ENCODE results near the gene SAMD3. TPM values are rescaled to one million over a fixed set of nuclear protein-coding genes. Genes with fewer than 3 reads are reported as not detected.

Gene SAMD3
- total RNA-seq, 2 donors from 2014 or later = 2.0 TPM

DNA sequence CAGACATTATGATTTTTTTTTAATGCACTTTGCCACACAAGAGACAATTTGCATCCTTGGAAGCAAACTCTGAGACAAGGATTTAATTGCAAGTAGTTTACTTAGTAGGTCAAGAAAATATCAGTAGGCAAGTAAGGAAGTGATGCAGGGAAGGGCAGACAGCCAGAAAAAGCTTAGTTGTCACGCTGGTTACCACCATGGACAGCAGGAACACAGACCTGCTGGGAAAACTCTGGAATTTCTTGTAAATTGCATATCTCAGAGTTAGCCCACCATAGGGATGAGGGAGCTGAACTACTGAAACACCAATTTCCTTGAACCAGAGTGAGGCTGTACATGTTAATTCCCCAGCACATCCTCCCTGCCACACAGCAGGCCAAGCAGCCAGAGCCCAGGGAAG, 111.7 kb downstream of the SAMD3 start:
- no peak for DNase-seq
- intact Hi-C loops (cut with DNase I, micrococcal nuclease) = no loop called here
- ATAC-seq = no peak

GRCh38 chr6:130107710-130108109, 115.0 kb downstream of the SAMD3 start:
- ATAC-seq (no peak), DNase-seq (no peak)
- intact Hi-C loops (cut with DNase I, micrococcal nuclease) = no loop called here

GRCh38 chr6:130105996-130106704, 116.6 kb downstream of the SAMD3 start:
- no peak for ATAC-seq
- DNase-seq = no peak
- intact Hi-C loops (cut with DNase I, micrococcal nuclease) = no loop called here

DNA sequence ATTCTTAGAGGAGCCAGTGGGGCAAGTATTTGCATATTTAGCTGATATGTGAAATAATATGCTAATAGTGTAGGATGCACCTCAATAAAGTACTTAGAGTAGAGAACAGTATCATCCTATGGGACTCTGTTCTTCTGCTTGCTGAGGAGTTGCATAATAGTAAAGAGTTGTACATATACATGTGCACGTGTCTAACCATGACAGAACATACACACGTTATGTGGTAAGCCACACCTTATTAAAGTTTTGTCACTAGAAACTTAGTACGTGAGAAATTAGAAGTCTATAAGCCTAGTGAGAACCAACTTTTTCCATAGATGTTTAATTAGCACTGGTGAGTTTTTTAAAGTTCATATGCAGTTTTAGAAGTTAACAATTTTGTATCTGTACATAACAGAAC, 123.6 kb downstream of the SAMD3 start:
- ATAC-seq (no peak), DNase-seq (no peak)
- intact Hi-C loops (cut with DNase I, micrococcal nuclease) = no loop called here

- no peak for DNase-seq
- intact Hi-C loops (cut with DNase I, micrococcal nuclease) = no loop called here
- no peak for ATAC-seq
These were observed 124.4 kb downstream of the SAMD3 start for GRCh38 chr6:130098317-130098716.

Other genes with a start within 250 kb of the SAMD3 start
- gene L3MBTL3, start 204.4 kb downstream of the SAMD3 start, total RNA-seq = 10 to 100 TPM in 1 of 2 donors, 1 to 10 TPM in 1; 8.4 to 14.9 TPM
- 10 to 100 TPM; 24.6 to 26.9 TPM for gene TMEM200A, start 143.1 kb upstream of the SAMD3 start, total RNA-seq